BLaER1 (cell line): ENCODE measurements around the gene HS2ST1.

Experiments used
- H3K27ac ChIP-seq: shearing (Covaris generic); formaldehyde crosslinking; 2 replicates; pipeline ENCODE4 v1.8.1; 2022
- H3K27me3 ChIP-seq: shearing (Covaris generic); formaldehyde crosslinking; 2 replicates; pipeline ENCODE4 v1.8.1; 2022
- H3K36me3 ChIP-seq: shearing (Covaris generic); formaldehyde crosslinking; 2 replicates; pipeline ENCODE4 v1.8.1; 2022
- H3K4me1 ChIP-seq: shearing (Covaris generic); formaldehyde crosslinking; 2 replicates; pipeline ENCODE4 v1.8.1; 2022
- H3K4me2 ChIP-seq: shearing (Covaris generic); formaldehyde crosslinking; 2 replicates; pipeline ENCODE4 v1.8.1; 2022
- H3K4me3 ChIP-seq: shearing (Covaris generic); formaldehyde crosslinking; 2 replicates; pipeline ENCODE4 v1.8.1; 2022
- H3K9ac ChIP-seq: shearing (Covaris generic); formaldehyde crosslinking; 2 replicates; pipeline ENCODE4 v1.8.1; 2022
- H3K9me3 ChIP-seq: shearing (Covaris generic); formaldehyde crosslinking; 2 replicates; pipeline ENCODE4 v1.8.1; 2022
- H4K20me1 ChIP-seq: shearing (Covaris generic); formaldehyde crosslinking; 2 replicates; pipeline ENCODE4 v1.8.1; 2022
- Cebpa-rat ChIP-seq: shearing (Covaris generic); IDR thresholded peaks from 2 replicates; pipeline ENCODE4 v1.8.1; 2022

The HS2ST1 gene

GRCh38 chr1:87137342-87137739, 222.9 kb downstream of the HS2ST1 start:
- no peaks in the 10 kb centered on the region for H3K36me3 ChIP-seq
- no peak overlapping the region for H3K4me2 ChIP-seq
- no peaks in the 10 kb centered on the region for H4K20me1 ChIP-seq
- no peak overlapping the region for H3K4me3 ChIP-seq
- peaks cover 8% of the 10 kb centered on the region for H3K4me1 ChIP-seq
- H3K9ac ChIP-seq: no peak overlapping the region
- H3K27me3 ChIP-seq: no peaks in the 10 kb centered on the region
- TF ChIP-seq Cebpa-rat: no peak
- no peaks in the 10 kb centered on the region for H3K9me3 ChIP-seq
- H3K27ac ChIP-seq: no peak overlapping the region

GRCh38 chr1:87140831-87141540, 226.6 kb downstream of the HS2ST1 start:
- no peaks in the 10 kb centered on the region for H3K27me3 ChIP-seq
- H3K27ac ChIP-seq: no peak overlapping the region
- no peaks in the 10 kb centered on the region for H3K36me3 ChIP-seq
- H3K4me1 ChIP-seq: no peaks in the 10 kb centered on the region
- H3K9me3 ChIP-seq: no peaks in the 10 kb centered on the region
- H3K4me3 ChIP-seq: no peak overlapping the region
- H3K9ac ChIP-seq: no peak overlapping the region
- no peaks in the 10 kb centered on the region for H4K20me1 ChIP-seq
- H3K4me2 ChIP-seq: no peak overlapping the region
- TF ChIP-seq Cebpa-rat: no peak

GRCh38 chr1:87141556-87141955, 227.1 kb downstream of the HS2ST1 start:
- no peak overlapping the region for H3K4me3 ChIP-seq
- TF ChIP-seq Cebpa-rat: no peak
- no peak overlapping the region for H3K27ac ChIP-seq
- no peak overlapping the region for H3K4me2 ChIP-seq
- H3K9me3 ChIP-seq: no peaks in the 10 kb centered on the region
- H3K36me3 ChIP-seq: no peaks in the 10 kb centered on the region
- no peaks in the 10 kb centered on the region for H3K27me3 ChIP-seq
- no peaks in the 10 kb centered on the region for H4K20me1 ChIP-seq
- H3K9ac ChIP-seq: no peak overlapping the region
- no peaks in the 10 kb centered on the region for H3K4me1 ChIP-seq

- H4K20me1 ChIP-seq: no peaks in the 10 kb centered on the region
- H3K9ac ChIP-seq: no peak overlapping the region
- H3K36me3 ChIP-seq: no peaks in the 10 kb centered on the region
- H3K27me3 ChIP-seq: no peaks in the 10 kb centered on the region
- H3K9me3 ChIP-seq: no peaks in the 10 kb centered on the region
- TF ChIP-seq Cebpa-rat: no peak
- no peaks in the 10 kb centered on the region for H3K4me1 ChIP-seq
- no peak overlapping the region for H3K27ac ChIP-seq
- H3K4me2 ChIP-seq: no peak overlapping the region
- H3K4me3 ChIP-seq: no peak overlapping the region
These were observed 229.1 kb downstream of the HS2ST1 start for GRCh38 chr1:87143413-87144135.

- no peak for TF ChIP-seq Cebpa-rat
These were observed 230.0 kb downstream of the HS2ST1 start for GRCh38 chr1:87144316-87144895.

GRCh38 chr1:87144981-87145380, 230.5 kb downstream of the HS2ST1 start:
- H3K27me3 ChIP-seq: no peaks in the 10 kb centered on the region
- no peak overlapping the region for H3K4me3 ChIP-seq
- no peak for TF ChIP-seq Cebpa-rat
- H4K20me1 ChIP-seq: no peaks in the 10 kb centered on the region
- H3K4me2 ChIP-seq: no peak overlapping the region
- no peaks in the 10 kb centered on the region for H3K9me3 ChIP-seq
- H3K36me3 ChIP-seq: no peaks in the 10 kb centered on the region
- no peak overlapping the region for H3K27ac ChIP-seq
- H3K9ac ChIP-seq: no peak overlapping the region
- H3K4me1 ChIP-seq: 0 out of 2 replicates have a peak, but pooled peaks cover under 1% of the 10 kb centered on the region

More at GRCh38 chr1:87144316-87144895, 230.0 kb downstream of the HS2ST1 start:
- Histone ChIP-seq H3K4me3 (no peak overlapping the region), H3K4me2 (no peak overlapping the region), H3K9me3 (no peaks in the 10 kb centered on the region), H3K27me3 (no peaks in the 10 kb centered on the region), H4K20me1 (no peaks in the 10 kb centered on the region), H3K36me3 (no peaks in the 10 kb centered on the region), H3K9ac (no peak overlapping the region), H3K4me1 (no peaks in the 10 kb centered on the region), H3K27ac (no peak overlapping the region)

GRCh38 chr1:87146538-87146937, 232.1 kb downstream of the HS2ST1 start:
- H3K9me3 ChIP-seq: no peaks in the 10 kb centered on the region
- H3K4me1 ChIP-seq: peaks cover 16% of the 10 kb centered on the region
- no peak overlapping the region for H3K4me3 ChIP-seq
- no peak for TF ChIP-seq Cebpa-rat
- no peak overlapping the region for H3K27ac ChIP-seq
- H3K27me3 ChIP-seq: no peaks in the 10 kb centered on the region
- H4K20me1 ChIP-seq: no peaks in the 10 kb centered on the region
- H3K4me2 ChIP-seq: no peak overlapping the region
- no peaks in the 10 kb centered on the region for H3K36me3 ChIP-seq
- no peak overlapping the region for H3K9ac ChIP-seq

- Histone ChIP-seq H3K36me3 (no peaks in the 10 kb centered on the region), H3K9ac (no peak overlapping the region), H3K27me3 (no peaks in the 10 kb centered on the region), H3K4me3 (no peak overlapping the region), H3K4me2 (no peak overlapping the region), H4K20me1 (no peaks in the 10 kb centered on the region), H3K27ac (no peak overlapping the region), H3K4me1 (peaks cover 20% of the 10 kb centered on the region), H3K9me3 (no peaks in the 10 kb centered on the region)
- TF ChIP-seq Cebpa-rat: no peak
These were observed 232.6 kb downstream of the HS2ST1 start for GRCh38 chr1:87146986-87147385.

- Histone ChIP-seq H4K20me1 (no peaks in the 10 kb centered on the region), H3K27me3 (no peaks in the 10 kb centered on the region), H3K27ac (no peak overlapping the region), H3K36me3 (no peaks in the 10 kb centered on the region), H3K9ac (no peak overlapping the region), H3K9me3 (no peaks in the 10 kb centered on the region), H3K4me1 (peaks cover 27% of the 10 kb centered on the region), H3K4me2 (no peak overlapping the region), H3K4me3 (no peak overlapping the region)
- TF ChIP-seq Cebpa-rat: no peak
These were observed 233.4 kb downstream of the HS2ST1 start for GRCh38 chr1:87147851-87148250.

- H3K9ac ChIP-seq: no peak overlapping the region
- H3K27me3 ChIP-seq: no peaks in the 10 kb centered on the region
- no peak overlapping the region for H3K4me3 ChIP-seq
- no peaks in the 10 kb centered on the region for H4K20me1 ChIP-seq
- H3K27ac ChIP-seq: no peak overlapping the region
- no peak for TF ChIP-seq Cebpa-rat
- H3K36me3 ChIP-seq: no peaks in the 10 kb centered on the region
- no peak overlapping the region for H3K4me2 ChIP-seq
- peaks cover 27% of the 10 kb centered on the region for H3K4me1 ChIP-seq
- H3K9me3 ChIP-seq: no peaks in the 10 kb centered on the region
These were observed 234.2 kb downstream of the HS2ST1 start for GRCh38 chr1:87148661-87149060.
